Eye (tissue), 1 donor: Measurements from ENCODE around the gene CYTH3.

Source experiments
- DNase-seq: peaks from one replicate; pipeline ENCODE4 v3.0.0-alpha.2; 2015

CYTH3 gene

DNA sequence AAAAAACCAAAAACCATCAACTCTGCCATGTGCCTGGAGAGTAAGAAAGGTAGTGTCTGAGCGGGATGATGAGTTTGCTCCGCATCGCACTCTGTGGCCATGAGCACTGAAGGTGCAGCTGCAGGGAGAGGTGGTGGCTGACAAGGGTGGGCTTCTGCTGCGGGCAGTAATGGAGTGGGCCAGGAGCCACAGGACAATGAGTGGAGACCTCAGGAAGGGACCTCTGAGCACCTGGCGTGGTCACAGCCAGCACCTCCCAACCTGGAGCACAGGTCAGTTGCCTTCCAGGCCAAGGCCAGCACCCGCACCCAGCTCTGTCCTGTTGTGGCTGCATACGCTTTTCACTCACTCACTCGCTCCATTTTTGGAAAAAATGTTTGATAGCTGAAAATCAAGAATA lies 125.8 kb downstream of the CYTH3 start:
- no peak for DNase-seq

GRCh38 chr7:6143997-6144396 lies 128.4 kb downstream of the CYTH3 start:
- no peak for DNase-seq

DNA sequence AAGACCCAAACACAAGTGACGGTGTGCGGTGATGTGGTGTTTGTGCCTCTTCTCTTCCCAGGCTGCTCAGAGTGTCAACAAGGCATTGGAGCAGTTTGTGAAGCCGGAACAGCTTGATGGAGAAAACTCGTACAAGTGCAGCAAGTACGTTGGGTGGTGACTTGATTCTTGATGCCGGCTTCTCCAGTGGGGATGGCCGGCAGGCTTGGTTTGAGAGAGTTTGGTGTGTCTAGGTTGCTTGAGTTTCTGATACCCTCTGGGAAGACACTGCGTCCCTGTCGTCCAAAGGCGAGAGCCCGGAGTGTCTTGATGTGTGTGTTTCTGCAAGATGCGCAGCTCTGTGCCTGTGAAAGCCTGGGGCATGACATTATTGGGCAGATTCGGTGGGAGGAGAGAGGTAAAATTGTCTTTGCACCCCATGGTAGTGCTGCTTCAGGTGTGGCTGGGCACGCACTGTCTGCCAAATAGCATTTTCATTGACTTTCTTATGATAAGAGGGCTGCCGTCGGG lies 129.5 kb downstream of the CYTH3 start:
- no peak for DNase-seq

DNA sequence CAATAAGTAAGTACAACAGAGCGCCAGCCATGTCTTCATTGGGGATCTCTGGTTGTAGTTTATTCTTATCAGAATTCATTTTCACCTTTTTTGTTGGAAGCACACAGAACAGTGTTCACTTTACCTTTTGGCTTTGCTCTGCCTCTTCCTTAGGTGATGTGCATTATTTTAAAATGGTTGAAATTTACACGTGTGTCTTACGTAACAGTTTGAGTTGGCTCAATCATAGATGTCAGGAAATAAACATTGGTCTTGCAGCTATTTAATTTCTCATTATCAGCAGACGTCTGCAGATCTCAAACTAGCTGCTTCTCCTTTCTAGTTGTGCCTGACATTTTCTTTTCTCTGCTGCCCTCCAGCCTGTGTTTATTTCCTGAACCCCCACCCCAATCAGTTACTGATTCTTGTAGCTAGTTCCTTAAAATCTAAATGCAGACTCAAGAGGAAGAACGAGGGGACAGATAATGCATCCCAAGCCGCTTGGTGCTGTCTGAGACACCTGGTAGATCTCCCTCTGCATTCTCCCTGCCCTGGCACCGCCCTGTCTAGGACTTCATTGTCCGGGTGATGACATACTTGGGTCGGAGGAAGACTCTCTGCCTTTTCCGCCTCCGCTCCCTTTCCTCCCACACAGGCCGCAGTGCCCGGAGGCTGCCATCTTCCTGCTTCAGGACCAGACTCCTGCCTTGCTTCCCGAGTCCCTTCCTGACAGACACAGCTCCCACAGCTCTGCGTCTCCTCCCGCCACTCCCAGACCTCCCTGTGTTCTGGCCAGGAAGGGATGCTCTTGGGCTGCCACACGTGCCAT lies 133.0 kb downstream of the CYTH3 start:
- no peak for DNase-seq

- no peak for DNase-seq
Observed at GRCh38 chr7:6136475-6136874, 135.9 kb downstream of the CYTH3 start.

- no peak for DNase-seq
Observed at GRCh38 chr7:6133249-6133648, 139.2 kb downstream of the CYTH3 start.

DNA sequence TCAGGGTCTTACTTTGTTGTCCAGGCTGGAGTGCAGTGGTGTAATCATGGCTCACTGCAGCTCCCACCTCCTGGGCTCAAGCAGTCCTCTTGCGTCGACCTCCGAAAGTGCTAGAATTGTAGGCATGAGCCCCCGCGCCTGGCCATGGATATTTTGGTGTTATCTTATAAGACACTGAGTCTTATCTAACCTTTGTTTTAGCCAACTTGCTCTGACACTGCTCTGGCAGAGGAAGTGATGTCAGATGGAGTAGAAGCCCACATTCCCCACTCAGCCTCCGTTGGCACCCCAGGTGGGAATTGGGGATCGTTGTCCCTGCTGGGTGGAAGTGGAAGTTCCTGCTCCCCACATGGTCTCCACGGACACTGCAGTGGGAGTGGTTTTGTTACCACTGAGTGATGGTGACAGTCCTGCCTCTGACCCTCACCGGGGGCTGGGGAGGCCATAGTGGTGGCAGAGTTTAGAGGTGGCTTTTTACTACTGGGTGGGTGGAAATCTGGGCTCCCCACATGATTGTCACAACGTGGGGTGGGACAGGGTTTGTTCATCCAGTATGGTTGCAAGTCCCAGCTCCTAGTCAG lies 142.3 kb downstream of the CYTH3 start:
- no peak for DNase-seq

DNA sequence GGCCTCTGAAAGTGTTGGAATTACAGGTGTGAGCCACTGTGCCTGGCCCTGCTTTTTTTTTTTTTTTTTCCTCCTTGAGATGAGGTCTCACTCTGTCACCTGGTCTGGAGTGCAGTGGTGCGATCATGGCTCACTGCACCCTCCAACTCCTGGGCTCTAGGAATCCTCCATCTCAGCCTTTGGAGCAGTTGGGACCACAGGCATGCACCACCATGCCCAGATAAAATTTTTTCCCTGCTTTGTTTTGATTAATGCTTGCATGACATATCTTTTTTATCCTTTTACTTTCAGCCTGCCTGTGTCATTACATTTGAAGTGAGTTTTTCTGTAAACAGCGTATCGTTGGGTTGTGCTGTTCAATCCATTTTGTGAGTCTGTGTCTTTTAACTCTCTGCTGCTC lies 144.2 kb downstream of the CYTH3 start:
- no peak for DNase-seq

DNA sequence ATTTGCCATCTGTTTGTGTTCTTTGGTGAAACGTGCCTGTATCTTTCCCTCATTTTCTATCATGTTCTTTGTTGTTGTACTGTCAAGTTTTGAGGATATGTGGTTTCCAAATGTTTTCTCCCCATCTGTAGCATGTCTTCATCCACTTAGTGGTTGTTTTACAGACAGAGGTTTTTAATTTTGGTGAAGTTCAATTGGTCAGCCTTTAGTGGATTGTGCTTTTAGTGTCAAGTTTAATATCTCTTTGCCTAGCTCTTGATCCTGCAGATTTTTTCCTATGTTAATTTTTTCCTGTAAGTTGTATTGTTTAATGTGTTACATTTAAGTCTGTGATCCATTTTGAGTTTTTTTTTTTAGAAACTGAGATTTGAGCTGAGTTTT lies 145.3 kb downstream of the CYTH3 start:
- DNase-seq, result no peak

- DNase-seq, result no peak
Observed at GRCh38 chr7:6123843-6124242, 148.6 kb downstream of the CYTH3 start.

GRCh38 chr7:6121141-6121540 lies 151.3 kb downstream of the CYTH3 start:
- DNase-seq, result no peak

- DNase-seq, result no peak
Observed at GRCh38 chr7:6117533-6117932, 154.9 kb downstream of the CYTH3 start.

DNA sequence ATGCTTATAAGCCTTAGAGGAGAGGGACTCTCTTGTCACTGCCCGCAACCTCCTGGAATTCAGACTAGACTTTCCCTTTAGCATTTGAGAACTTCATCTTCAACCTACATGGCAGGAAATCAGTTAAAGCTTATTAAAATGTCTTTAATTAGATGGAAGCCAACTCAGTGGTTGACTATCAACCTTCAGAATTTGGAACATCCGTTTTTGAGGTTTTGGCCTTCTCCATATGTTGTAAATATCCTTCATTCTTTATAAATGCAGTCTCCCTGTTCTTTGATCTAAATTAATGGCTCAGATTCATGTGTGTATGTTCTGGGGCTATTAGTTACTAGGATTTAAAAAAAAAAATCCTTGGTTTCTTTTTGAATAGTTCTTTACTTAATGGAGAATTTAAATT lies 156.2 kb downstream of the CYTH3 start:
- no peak for DNase-seq
